ENCODE measurements around the gene DNAJC19.

The DNAJC19 gene

DNA sequence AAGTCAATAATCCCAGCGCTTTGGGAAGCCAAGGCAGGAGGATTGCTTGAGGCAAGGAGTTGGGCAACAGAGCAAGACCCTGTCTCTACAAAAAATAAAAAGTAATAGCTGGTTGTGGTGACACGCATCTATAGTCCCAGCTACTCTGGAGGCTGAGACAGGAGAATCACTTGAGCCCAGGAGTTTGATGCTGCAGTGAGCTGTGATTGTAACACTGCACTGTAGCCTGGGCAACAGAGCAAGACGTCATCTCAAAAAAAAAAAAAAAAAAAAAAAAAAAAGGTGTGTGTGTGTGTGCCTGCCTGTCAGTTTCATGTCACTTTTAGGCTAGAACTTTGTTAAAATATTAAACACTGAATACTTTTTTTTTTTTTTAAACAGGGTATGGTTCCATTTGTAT, 28.4 kb downstream of the DNAJC19 start:
- no peak for DNase-seq (ENCODE audit: low spot score)

DNA sequence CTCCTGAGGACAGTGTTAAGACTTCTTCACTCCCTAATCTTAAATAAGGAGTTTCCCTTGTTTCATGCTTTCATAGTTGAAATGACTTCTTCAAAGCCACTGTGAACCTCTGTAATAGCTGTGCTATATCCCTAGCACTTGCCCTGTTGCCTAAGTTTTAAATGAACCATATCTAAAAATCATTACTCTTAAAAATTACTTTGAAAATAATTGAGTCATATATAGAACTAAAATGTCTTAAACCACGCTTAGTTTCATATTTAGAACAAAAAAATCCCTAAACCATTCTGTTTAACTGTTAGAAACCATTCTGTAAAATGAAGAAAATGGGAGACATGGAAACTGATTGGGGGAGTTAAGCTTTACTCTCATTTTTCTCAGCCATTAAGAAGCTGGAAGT, 29.8 kb downstream of the DNAJC19 start:
- no peak for DNase-seq (ENCODE audit: low spot score)

GRCh38 chr3:180947761-180948390, 41.7 kb downstream of the DNAJC19 start:
- DNase-seq (ENCODE audit: low spot score), result no peak

DNA sequence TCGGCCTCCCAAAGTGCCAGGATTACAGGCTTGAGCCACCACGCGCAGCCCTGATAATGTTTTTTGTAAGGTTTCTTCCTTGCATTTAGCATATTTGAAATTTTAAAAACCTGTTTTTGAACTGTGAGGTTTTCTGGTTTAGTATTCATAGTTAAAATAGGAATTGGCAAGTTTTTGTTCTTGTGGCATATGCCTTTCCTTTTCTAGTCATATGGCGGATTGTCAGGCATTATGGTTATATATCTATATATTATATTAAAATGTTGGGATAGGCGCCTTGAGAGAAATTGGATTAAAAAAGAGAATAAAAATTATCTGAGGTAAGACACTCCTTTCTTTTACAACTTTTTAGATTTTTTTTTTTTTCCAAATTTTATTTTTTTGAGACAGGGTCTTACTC, 48.7 kb downstream of the DNAJC19 start:
- DNase-seq (ENCODE audit: low spot score), result no peak

DNA sequence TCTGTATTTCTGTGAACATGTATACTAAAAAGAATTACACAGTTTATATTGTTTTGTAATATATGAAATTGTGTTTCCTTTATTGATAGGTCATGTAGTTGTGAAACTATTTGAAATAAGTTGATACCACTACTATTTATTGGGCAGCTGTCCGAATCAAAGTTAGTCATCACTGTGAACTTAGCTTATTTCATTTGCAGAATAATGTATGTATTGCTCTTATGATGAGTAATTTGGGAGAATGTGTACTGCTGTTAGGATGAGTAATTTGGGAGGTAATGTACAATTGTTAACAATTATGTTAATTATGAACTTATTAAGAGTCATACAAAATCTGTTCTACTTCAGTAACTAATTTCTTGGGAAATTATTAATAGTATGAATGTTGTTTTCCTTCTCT, 54.9 kb downstream of the DNAJC19 start:
- DNase-seq (ENCODE audit: low spot score), result no peak

Measured in SW480 (cell line).